Endothelial cell of umbilical vein (primary cell): ENCODE results near the gene ITPKC. TPM values are rescaled to one million over a fixed set of nuclear protein-coding genes. Genes with fewer than 3 reads are reported as not detected.

Experiments used
- BruUV-seq: library from RNA; stranded (reverse); fragments of 400-500 nt; replicated peaks from 2 replicates; lab custom pipeline; 2021; lab: Mats Ljungman, UMichigan
- CTCF ChIA-PET: fragments of 300-600, 350-600 bp; sonication (Branson Sonifier 250); formaldehyde crosslinking; loops from one replicate; lab custom pipeline; 2021; ENCODE audit warnings: antibody characterized with exemption, inconsistent platforms; lab: Charles Lee
- POLR2A ChIA-PET: fragments of 300-600, 350-600 bp; sonication (Branson Sonifier 250); formaldehyde crosslinking; loops from one replicate; lab custom pipeline; 2021; ENCODE audit warnings: antibody characterized with exemption, inconsistent platforms; lab: Charles Lee
- DNase-seq: peaks from one replicate; pipeline ENCODE4 v3.0.0-alpha.2; 2011; ENCODE audit warnings: low read depth, low spot score
- FAIRE-seq: peaks from 2 replicates; lab custom pipeline; 2011; peaks lifted over from hg19 to GRCh38; lab: Jason Lieb, UNC
- H2AFZ ChIP-seq: 2 replicates; pipeline ENCODE4 v1.6.0; 2012; ENCODE audit warnings: low read depth, low read length, control low read depth, inconsistent platforms
- H3K27ac ChIP-seq: 2 replicates; pipeline ENCODE4 v1.5.1; 2011; ENCODE audit warnings: low read depth, mild to moderate bottlenecking, control low read depth, low read length, moderate library complexity; ENCODE audit not compliant: insufficient read depth
- H3K27me3 ChIP-seq, 2 experiments: 2 replicates each; pipeline versions ENCODE4 v1.6.0 to v1.6.1; 2011; ENCODE audit warnings: low read length in 2 of 2, mixed read lengths in 1 of 2; ENCODE audit not compliant: control insufficient read depth in 2 of 2, insufficient read depth in 2 of 2
- H3K36me3 ChIP-seq, 2 experiments: 2 replicates in 1 of 2; 3 replicates in 1 of 2; pipeline ENCODE4 v1.5.1; 2011; ENCODE audit warnings: low read length in 2 of 2, mild to moderate bottlenecking in 1 of 2, moderate library complexity in 1 of 2; ENCODE audit not compliant: control insufficient read depth in 2 of 2, insufficient read depth in 2 of 2; ENCODE audit errors: extremely low read depth in 1 of 2
- H3K4me1 ChIP-seq: 3 replicates; pipeline ENCODE4 v1.5.1; 2011; ENCODE audit warnings: mild to moderate bottlenecking, low read length; ENCODE audit not compliant: control insufficient read depth, insufficient read depth; ENCODE audit errors: extremely low read depth
- H3K4me2 ChIP-seq: 2 replicates; pipeline ENCODE4 v1.6.1; 2011; ENCODE audit warnings: low read length, control low read depth, mixed read lengths; ENCODE audit not compliant: insufficient read depth
- H3K4me3 ChIP-seq, 3 experiments: fragments of 200-600 bp in 1 of 3; sonication (generic), shearing (Covaris generic) in 1 of 3; replicated peaks in 1 of 3; 2 replicates each; pipeline ENCODE4 v1.5.1; 2011 to 2016; ENCODE audit warnings: control low read depth in 3 of 3, low read length in 3 of 3, mild to moderate bottlenecking in 2 of 3, inconsistent platforms in 1 of 3, low read depth in 1 of 3, moderate library complexity in 1 of 3; ENCODE audit not compliant: insufficient read depth in 1 of 3
- H3K79me2 ChIP-seq: 2 replicates; pipeline ENCODE4 v1.6.0; 2012; ENCODE audit warnings: low read length, inconsistent platforms; ENCODE audit not compliant: control insufficient read depth, insufficient read depth
- H3K9ac ChIP-seq: replicated peaks from 2 replicates; pipeline ENCODE3; 2011; ENCODE audit warnings: low read length, control low read depth; ENCODE audit not compliant: insufficient read depth; ENCODE audit errors: extremely low read depth
- H3K9me1 ChIP-seq: replicated peaks from 3 replicates; pipeline ENCODE4 v1.6.0; 2011; ENCODE audit warnings: mild to moderate bottlenecking, low read length; ENCODE audit not compliant: control insufficient read depth, insufficient read depth; ENCODE audit errors: extremely low read depth
- H3K9me3 ChIP-seq: replicated peaks from 2 replicates; pipeline ENCODE4 v1.5.1; 2012; ENCODE audit warnings: low read length, inconsistent platforms; ENCODE audit not compliant: control insufficient read depth, insufficient read depth
- H4K20me1 ChIP-seq: replicated peaks from 2 replicates; pipeline ENCODE3; 2011; ENCODE audit warnings: mild to moderate bottlenecking, low read length; ENCODE audit not compliant: control insufficient read depth, insufficient read depth; ENCODE audit errors: extremely low read depth
- EZH2 ChIP-seq: IDR thresholded peaks from 2 replicates; pipeline ENCODE4 v1.6.1; 2012; ENCODE audit warnings: borderline replicate concordance, low read depth, mild to moderate bottlenecking, moderate library complexity, low read length, inconsistent platforms; ENCODE audit not compliant: severe bottlenecking
- FOS ChIP-seq: IDR thresholded peaks from 2 replicates; pipeline ENCODE4 v1.6.1; 2011; ENCODE audit warnings: mild to moderate bottlenecking, low read length, moderate library complexity, borderline replicate concordance; ENCODE audit not compliant: insufficient read depth
- GATA2 ChIP-seq: IDR thresholded peaks from 2 replicates; pipeline ENCODE4 v1.7.0; 2011; ENCODE audit warnings: low read depth, mild to moderate bottlenecking, moderate library complexity, mixed read lengths, low read length; ENCODE audit not compliant: insufficient read length, insufficient read depth
- JUN ChIP-seq: IDR thresholded peaks from 2 replicates; pipeline ENCODE4 v1.6.1; 2011; ENCODE audit warnings: borderline replicate concordance, low read depth; ENCODE audit not compliant: insufficient read length, insufficient read depth
- MAX ChIP-seq: IDR thresholded peaks from 2 replicates; pipeline ENCODE4 v1.6.1; 2011; ENCODE audit not compliant: insufficient read depth, insufficient read length
- MYC ChIP-seq: IDR thresholded peaks from one replicate; pipeline ENCODE4 v1.6.1; 2011; ENCODE audit warnings: mild to moderate bottlenecking, low read depth, low read length
- POLR2A ChIP-seq: IDR thresholded peaks from 2 replicates; pipeline ENCODE4 v1.6.1; 2012; ENCODE audit warnings: low read depth, mild to moderate bottlenecking, control low read depth, low read length
- POLR2AphosphoS5 ChIP-seq: IDR thresholded peaks from 2 replicates; pipeline ENCODE4 v1.6.1; 2012; ENCODE audit warnings: low read depth, mild to moderate bottlenecking, control low read depth, low read length, moderate library complexity; ENCODE audit not compliant: insufficient read depth
- dilution Hi-C: fragments of 300-500 bp; cut with MboI; formaldehyde crosslinking; loops from one replicate; pipeline ENCODE4 v1.15.0; 2019; ENCODE audit warnings: low sequenced_read_pairs; ENCODE audit not compliant: extremely low pct_ligation_motif_present
- intact Hi-C: fragments of 100-400 bp; cut with micrococcal nuclease; formaldehyde crosslinking; loops from one replicate; pipeline ENCODE4 v1.10.0; 2022
- polyA plus RNA-seq, 4 experiments: library from polyadenylated mRNA; depleted of rRNA in 3 of 4; stranded (reverse) in 3 of 4; unstranded in 1 of 4; fragments of >200 nt; gene quantifications; 2 replicates each; pipeline versions ENCODE4 v1.2.1 to v1.2.3, GENCODE V29; 2011 to 2012; ENCODE audit warnings: missing spikeins in 1 of 4
- total RNA-seq: library from RNA; stranded (reverse); gene quantifications from 2 replicates; pipeline ENCODE4 v1.2.3, GENCODE V29; 2021
- TF ChIP-seq, protein P1 (sequence below), 2 donors: IDR thresholded peaks; 1 replicate in 1 of 2; 2 replicates in 1 of 2; pipeline ENCODE4 v1.5.1; 2011; ENCODE audit warnings: low read length in 2 of 2, mild to moderate bottlenecking in 2 of 2, moderate library complexity in 2 of 2, control low read depth in 1 of 2, inconsistent platforms in 1 of 2, low read depth in 1 of 2; ENCODE audit not compliant: insufficient read depth in 1 of 2; ENCODE audit errors: extremely low read depth in 1 of 2

The ITPKC gene
- total and polyA plus RNA-seq, 2 donors (not counting 3 experiments of a cell fraction or from before 2014, with no cell fraction given), result 7.3 to 16.1 TPM

DNA sequence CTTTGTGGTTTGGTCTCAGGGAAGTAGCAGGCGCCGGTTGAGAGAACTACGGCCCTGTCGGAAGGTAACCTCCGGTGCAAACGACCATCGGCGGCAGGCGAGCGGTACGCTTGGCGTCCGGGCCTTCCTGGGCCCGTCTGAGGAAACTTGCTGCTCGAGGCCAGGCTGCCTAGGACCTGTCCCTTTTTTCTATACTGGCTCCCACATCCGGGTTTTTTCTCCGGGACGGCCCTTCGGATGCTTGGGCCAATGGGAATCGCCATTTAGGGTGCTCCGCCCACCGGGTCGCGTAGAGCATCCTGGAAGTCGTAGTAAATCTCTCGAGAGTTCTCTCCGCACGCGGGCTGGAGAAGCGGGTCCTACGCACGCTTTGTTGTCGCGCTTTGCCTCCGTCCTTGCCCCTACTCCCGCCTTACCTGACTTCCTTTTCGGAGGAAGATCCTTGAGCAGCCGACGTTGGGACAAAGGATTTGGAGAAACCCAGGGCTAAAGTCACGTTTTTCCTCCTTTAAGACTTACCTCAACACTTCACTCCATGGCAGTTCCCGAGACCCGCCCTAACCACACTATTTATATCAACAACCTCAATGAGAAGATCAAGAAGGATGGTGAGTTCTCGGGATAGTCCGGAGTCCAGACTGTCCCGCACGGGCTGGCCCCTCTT is 34.1 kb downstream of the ITPKC start, which contains the start of gene SNRPA:
SNRPA (plus strand) TSS at position 330 of the 664 bp plus-strand sequence; CDS start at position 536, 206 bp downstream.
- Histone ChIP-seq H2AFZ (peak within 1 kb of the TSS; percentile 67), H3K4me2 (peak within 1 kb of the TSS; percentile 85), H3K9ac (peak within 1 kb of the TSS; percentile 98), H3K4me1 (peaks cover 31% of the 10 kb centered on the region), H3K27ac (peak within 1 kb of the TSS; percentile 94), H3K27me3 (no peaks in the 10 kb centered on the region), H3K36me3 (peaks cover 5 to 6% of the 10 kb centered on the region in 2 experiments), H3K4me3 (peak within 1 kb of the TSS; percentile 56 to 86 (median 73)), H3K79me2 (peaks cover 47% of the 10 kb centered on the region), H4K20me1 (no peaks in the 10 kb centered on the region), H3K9me3 (no peaks in the 10 kb centered on the region), H3K9me1 (no peaks in the 10 kb centered on the region)
- TF ChIP-seq POLR2AphosphoS5, result peak; percentile 71
- TF ChIP-seq MAX, result peak; percentile 86
- TF ChIP-seq MYC, result peak; percentile 92
- no peak for TF ChIP-seq GATA2
- no peak for TF ChIP-seq FOS
- no peak for TF ChIP-seq JUN
- no peak for TF ChIP-seq EZH2
- TF ChIP-seq, protein P1, sequence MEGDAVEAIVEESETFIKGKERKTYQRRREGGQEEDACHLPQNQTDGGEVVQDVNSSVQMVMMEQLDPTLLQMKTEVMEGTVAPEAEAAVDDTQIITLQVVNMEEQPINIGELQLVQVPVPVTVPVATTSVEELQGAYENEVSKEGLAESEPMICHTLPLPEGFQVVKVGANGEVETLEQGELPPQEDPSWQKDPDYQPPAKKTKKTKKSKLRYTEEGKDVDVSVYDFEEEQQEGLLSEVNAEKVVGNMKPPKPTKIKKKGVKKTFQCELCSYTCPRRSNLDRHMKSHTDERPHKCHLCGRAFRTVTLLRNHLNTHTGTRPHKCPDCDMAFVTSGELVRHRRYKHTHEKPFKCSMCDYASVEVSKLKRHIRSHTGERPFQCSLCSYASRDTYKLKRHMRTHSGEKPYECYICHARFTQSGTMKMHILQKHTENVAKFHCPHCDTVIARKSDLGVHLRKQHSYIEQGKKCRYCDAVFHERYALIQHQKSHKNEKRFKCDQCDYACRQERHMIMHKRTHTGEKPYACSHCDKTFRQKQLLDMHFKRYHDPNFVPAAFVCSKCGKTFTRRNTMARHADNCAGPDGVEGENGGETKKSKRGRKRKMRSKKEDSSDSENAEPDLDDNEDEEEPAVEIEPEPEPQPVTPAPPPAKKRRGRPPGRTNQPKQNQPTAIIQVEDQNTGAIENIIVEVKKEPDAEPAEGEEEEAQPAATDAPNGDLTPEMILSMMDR (IDR thresholded peaks at IDR 0.05; ENCODE audit: extremely low read depth in 1 of 2, insufficient read depth in 1 of 2, low read depth in 1 of 2, low read length in 2 of 2), result no peak
- peak; percentile 73 for TF ChIP-seq POLR2A
- intact Hi-C loops, result loop anchor here (1.0 kb wide), 7 partner anchors 10 to 88 kb away; partner anchors contain the start of genes ITPKC, NUMBL and RAB4B
- FAIRE-seq (no peak), DNase-seq (peak; percentile 99)
- ChIA-PET CTCF (interaction anchor here (0.7 to 2.0 kb wide), 10 partner anchors 26 to 88 kb away, joined by 3 to 22 read pairs (median 6); partner anchors contain the start of genes COQ8B, EGLN2, ITPKC and RAB4B), POLR2A (interaction anchor here (0.9 to 2.4 kb wide), 6 partner anchors 27 to 105 kb away, joined by 3 to 17 read pairs (median 5); partner anchors contain the start of genes COQ8B, EGLN2, ITPKC and RAB4B)
- BruUV-seq, result no TSS peak
- dilution Hi-C loops, result no loop called here
